B cell (primary cell): ENCODE results near the gene MAPK4. TPM values are rescaled to one million over a fixed set of nuclear protein-coding genes. Genes with fewer than 3 reads are reported as not detected.

ENCODE experiments used
- ATAC-seq: fragments of 200-7000 bp; cut with Tn5 transposase; one replicate; pipeline ENCODE4 v1.10.0; 2021; ENCODE audit warnings: low read depth, mild to moderate bottlenecking, moderate number of reproducible peaks, moderate library complexity
- CTCF ChIA-PET: fragments of 350-600 bp; sonication (Branson Sonifier 250); formaldehyde crosslinking; loops from one replicate; lab custom pipeline; 2021; ENCODE audit warnings: antibody characterized with exemption, inconsistent platforms; lab: Charles Lee
- POLR2A ChIA-PET: fragments of 350-600 bp; sonication (Branson Sonifier 250); formaldehyde crosslinking; loops from one replicate; lab custom pipeline; 2021; ENCODE audit warnings: antibody characterized with exemption; lab: Charles Lee
- DNase-seq: peaks from one replicate; pipeline ENCODE4 v3.0.0; 2013
- H2AFZ ChIP-seq: 2 replicates; pipeline ENCODE4 v1.6.1; 2012; ENCODE audit warnings: mild to moderate bottlenecking, low read depth, low read length; ENCODE audit not compliant: insufficient read depth, poor library complexity, severe bottlenecking
- H3K27ac ChIP-seq, 2 donors: 1 replicate in 1 of 2; 2 replicates in 1 of 2; pipeline ENCODE4 v1.5.1; 2012 to 2013; ENCODE audit warnings: low read length in 2 of 2, mild to moderate bottlenecking in 2 of 2, moderate library complexity in 1 of 2
- H3K27me3 ChIP-seq, 4 experiments: fragments of 200-600 bp in 1 of 4; sonication (generic) in 1 of 4; replicated peaks in 1 of 4; 1 replicate in 2 of 4; 2 replicates in 2 of 4; pipeline versions ENCODE4 v1.6.1 to v1.7.0; 2013 to 2016; ENCODE audit warnings: low read length in 3 of 4, mild to moderate bottlenecking in 2 of 4, mixed read lengths in 1 of 4, moderate library complexity in 1 of 4; ENCODE audit not compliant: insufficient read depth in 4 of 4, control insufficient read depth in 3 of 4; ENCODE audit errors: control extremely low read depth in 1 of 4
- H3K36me3 ChIP-seq, 2 experiments: replicated peaks in 1 of 2; 1 replicate in 1 of 2; 2 replicates in 1 of 2; pipeline versions ENCODE4 v1.6.1 to v1.7.1; 2013; ENCODE audit warnings: low read length in 1 of 2; ENCODE audit not compliant: insufficient read depth in 2 of 2, control insufficient read depth in 1 of 2; ENCODE audit errors: control extremely low read depth in 1 of 2, extremely low read depth in 1 of 2
- H3K4me1 ChIP-seq, 2 donors: fragments of 200-600 bp in 1 of 2; sonication (generic) in 1 of 2; 1 replicate in 1 of 2; 2 replicates in 1 of 2; pipeline versions ENCODE4 v1.5.1 to v1.6.1; 2013 to 2017; ENCODE audit warnings: low read length in 2 of 2; ENCODE audit not compliant: control insufficient read depth in 2 of 2, insufficient read depth in 2 of 2
- H3K4me2 ChIP-seq: replicated peaks from 2 replicates; pipeline ENCODE3; 2012; ENCODE audit warnings: mild to moderate bottlenecking, low read depth, low read length; ENCODE audit not compliant: poor library complexity, severe bottlenecking
- H3K4me3 ChIP-seq, 5 experiments: fragments of 200-600 bp in 1 of 5; sonication (generic) in 1 of 5; 1 replicate in 3 of 5; 2 replicates in 2 of 5; pipeline versions ENCODE4 v1.5.1 to v1.7.0; 2011 to 2016; ENCODE audit warnings: low read length in 4 of 5, mild to moderate bottlenecking in 4 of 5, low read depth in 2 of 5, control low read depth in 1 of 5, moderate library complexity in 1 of 5; ENCODE audit not compliant: insufficient read depth in 1 of 5; ENCODE audit errors: control extremely low read depth in 1 of 5, extremely low read depth in 1 of 5
- H3K79me2 ChIP-seq: fragments of 200-600 bp; sonication (generic); one replicate; pipeline ENCODE4 v1.6.0; 2016; ENCODE audit warnings: low read length; ENCODE audit not compliant: control insufficient read depth, insufficient read depth
- H3K9ac ChIP-seq: fragments of 200-600 bp; sonication (generic); 2 replicates; pipeline ENCODE4 v1.6.1; 2017; ENCODE audit warnings: mild to moderate bottlenecking, low read length, moderate library complexity
- H3K9me3 ChIP-seq, 3 donors: one replicate each; pipeline versions ENCODE4 v1.6.1 to v1.7.1; 2013; ENCODE audit warnings: low read length in 2 of 3; ENCODE audit not compliant: control insufficient read depth in 2 of 3, insufficient read depth in 1 of 3; ENCODE audit errors: control extremely low read depth in 1 of 3
- H4K20me1 ChIP-seq: 2 replicates; pipeline ENCODE4 v1.6.0; 2012; ENCODE audit warnings: mild to moderate bottlenecking, low read length; ENCODE audit not compliant: insufficient read depth, control insufficient read depth, poor library complexity, severe bottlenecking
- H3K27ac Mint-ChIP-seq: one replicate; pipeline ENCODE4 v1.8.0; 2021; ENCODE audit warnings: mixed read lengths
- H3K27me3 Mint-ChIP-seq: one replicate; pipeline ENCODE4 v1.8.0; 2021; ENCODE audit warnings: mixed read lengths
- H3K4me1 Mint-ChIP-seq: one replicate; pipeline ENCODE4 v1.8.0; 2021; ENCODE audit warnings: mixed read lengths
- H3K4me3 Mint-ChIP-seq: one replicate; pipeline ENCODE4 v1.8.0; 2021; ENCODE audit warnings: mixed read lengths
- H3K9me3 Mint-ChIP-seq: one replicate; pipeline ENCODE4 v1.8.0; 2022; ENCODE audit warnings: mixed read lengths; ENCODE audit not compliant: insufficient read depth
- EZH2 ChIP-seq: IDR thresholded peaks from 2 replicates; pipeline ENCODE4 v1.6.1; 2012; ENCODE audit warnings: borderline replicate concordance, low read depth, mild to moderate bottlenecking, moderate library complexity, low read length; ENCODE audit not compliant: insufficient read depth, poor library complexity, severe bottlenecking
- WGBS: methylation state at CpG from one replicate; pipeline ENCODE4 v1.1.5; 2013; ENCODE audit warnings: missing lambda C conversion rate; ENCODE audit not compliant: insufficient coverage; 5-methylcytosine and 5-hydroxymethylcytosine counted together
- intact Hi-C: fragments of 100-400 bp; cut with micrococcal nuclease; formaldehyde crosslinking; loops from one replicate; pipeline ENCODE4 v1.10.0; 2022
- polyA plus RNA-seq: library from polyadenylated mRNA; depleted of rRNA; stranded (reverse); fragments of >200 nt; gene quantifications from 2 replicates; pipeline ENCODE4 v1.2.3, GENCODE V29; 2012
- total RNA-seq, 2 donors: library from RNA; stranded (reverse); fragments of 120-200 nt in 1 of 2; gene quantifications; 1 replicate in 1 of 2; 2 replicates in 1 of 2; pipeline versions ENCODE4 v1.2.3 to v1.2.4, GENCODE V29; 2013 to 2022
- TF ChIP-seq, protein P1 (sequence below): fragments of 200-600 bp; IDR thresholded peaks from one replicate; pipeline ENCODE4 v1.8.0; 2022; ENCODE audit warnings: antibody characterized with exemption, mild to moderate bottlenecking

Gene MAPK4
- total and polyA plus RNA-seq, 2 donors (not counting 1 experiment from before 2014, with no cell fraction given), result not detected

GRCh38 chr18:50662775-50663383 is 103.0 kb downstream of the MAPK4 start:
- Histone ChIP-seq H3K4me1 (no peaks in the 10 kb centered on the region), H3K9ac (no peak overlapping the region), H4K20me1 (no peaks in the 10 kb centered on the region), H3K9me3 (peaks cover 0 to 16% (median 7%) of the 10 kb centered on the region in 3 donors), H3K27ac (no peak overlapping the region), H3K27me3 (no peaks in the 10 kb centered on the region), H3K4me2 (no peak overlapping the region), H3K4me3 (no peak overlapping the region), H2AFZ (no peak overlapping the region), H3K79me2 (no peaks in the 10 kb centered on the region), H3K36me3 (no peaks in the 10 kb centered on the region)
- Mint-ChIP-seq H3K9me3 (peaks cover 4% of the 10 kb centered on the region), H3K4me3 (no peak overlapping the region), H3K27ac (no peak overlapping the region), H3K27me3 (peaks cover 5% of the 10 kb centered on the region), H3K4me1 (no peaks in the 10 kb centered on the region)
- ChIA-PET POLR2A (no interaction called here), CTCF (interaction anchor here (1.2 kb wide), 1 partner anchor 20 kb away, joined by 4 read pairs; no protein-coding TSS in a partner anchor)
- intact Hi-C loops, result no loop called here
- ATAC-seq (no peak), DNase-seq (no peak)
- 78% methylated on average over 10 of the region's 10 CpGs for WGBS
- TF ChIP-seq EZH2, result no peak
- TF ChIP-seq, protein P1, sequence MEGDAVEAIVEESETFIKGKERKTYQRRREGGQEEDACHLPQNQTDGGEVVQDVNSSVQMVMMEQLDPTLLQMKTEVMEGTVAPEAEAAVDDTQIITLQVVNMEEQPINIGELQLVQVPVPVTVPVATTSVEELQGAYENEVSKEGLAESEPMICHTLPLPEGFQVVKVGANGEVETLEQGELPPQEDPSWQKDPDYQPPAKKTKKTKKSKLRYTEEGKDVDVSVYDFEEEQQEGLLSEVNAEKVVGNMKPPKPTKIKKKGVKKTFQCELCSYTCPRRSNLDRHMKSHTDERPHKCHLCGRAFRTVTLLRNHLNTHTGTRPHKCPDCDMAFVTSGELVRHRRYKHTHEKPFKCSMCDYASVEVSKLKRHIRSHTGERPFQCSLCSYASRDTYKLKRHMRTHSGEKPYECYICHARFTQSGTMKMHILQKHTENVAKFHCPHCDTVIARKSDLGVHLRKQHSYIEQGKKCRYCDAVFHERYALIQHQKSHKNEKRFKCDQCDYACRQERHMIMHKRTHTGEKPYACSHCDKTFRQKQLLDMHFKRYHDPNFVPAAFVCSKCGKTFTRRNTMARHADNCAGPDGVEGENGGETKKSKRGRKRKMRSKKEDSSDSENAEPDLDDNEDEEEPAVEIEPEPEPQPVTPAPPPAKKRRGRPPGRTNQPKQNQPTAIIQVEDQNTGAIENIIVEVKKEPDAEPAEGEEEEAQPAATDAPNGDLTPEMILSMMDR, result no peak

DNA sequence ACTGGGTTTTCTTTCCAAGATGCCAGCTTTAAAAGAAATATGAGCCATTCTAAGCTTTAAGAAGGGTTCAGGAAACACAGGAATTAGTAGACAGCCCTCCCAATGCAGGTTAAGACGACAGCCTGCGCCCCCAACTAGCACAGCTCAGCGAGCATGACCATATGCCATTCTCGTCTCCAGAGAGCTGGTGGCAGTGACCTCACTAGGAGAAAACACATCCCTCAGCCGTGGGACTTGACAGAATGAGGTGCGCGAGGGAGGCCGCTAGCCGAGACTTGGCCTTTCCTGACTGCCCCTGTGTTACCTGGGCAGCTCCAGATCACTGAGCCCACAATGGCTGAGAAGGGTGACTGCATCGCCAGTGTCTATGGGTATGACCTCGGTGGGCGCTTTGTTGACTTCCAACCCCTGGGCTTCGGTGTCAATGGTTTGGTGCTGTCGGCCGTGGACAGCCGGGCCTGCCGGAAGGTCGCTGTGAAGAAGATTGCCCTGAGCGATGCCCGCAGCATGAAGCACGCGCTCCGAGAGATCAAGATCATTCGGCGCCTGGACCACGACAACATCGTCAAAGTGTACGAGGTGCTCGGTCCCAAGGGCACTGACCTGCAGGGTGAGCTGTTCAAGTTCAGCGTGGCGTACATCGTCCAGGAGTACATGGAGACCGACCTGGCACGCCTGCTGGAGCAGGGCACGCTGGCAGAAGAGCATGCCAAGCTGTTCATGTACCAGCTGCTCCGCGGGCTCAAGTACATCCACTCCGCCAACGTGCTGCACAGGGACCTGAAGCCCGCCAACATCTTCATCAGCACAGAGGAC is 103.9 kb downstream of the MAPK4 start:
- ATAC-seq, result no peak
- H3K27ac Mint-ChIP-seq, result no peak overlapping the region
- TF ChIP-seq EZH2, result no peak
- TF ChIP-seq, protein P1, result no peak

More for the DNA sequence above, 103.9 kb downstream of the MAPK4 start:
- Histone ChIP-seq H3K36me3 (no peaks in the 10 kb centered on the region), H3K4me2 (no peak overlapping the region), H2AFZ (no peak overlapping the region), H4K20me1 (no peaks in the 10 kb centered on the region), H3K4me1 (no peaks in the 10 kb centered on the region), H3K9me3 (peaks cover 0 to 19% (median 7%) of the 10 kb centered on the region in 3 donors), H3K27ac (no peak overlapping the region), H3K4me3 (no peak overlapping the region), H3K27me3 (no peaks in the 10 kb centered on the region), H3K79me2 (no peaks in the 10 kb centered on the region), H3K9ac (no peak overlapping the region)
- no peak for DNase-seq
- CTCF ChIA-PET, result interaction anchor here (1.2 kb wide), 1 partner anchor 19 kb away, joined by 4 read pairs; no protein-coding TSS in a partner anchor
- Mint-ChIP-seq H3K27me3 (peaks cover 6% of the 10 kb centered on the region), H3K9me3 (peaks cover 4% of the 10 kb centered on the region), H3K4me1 (no peaks in the 10 kb centered on the region), H3K4me3 (no peak overlapping the region)
- 92% methylated on average over 39 of the region's 40 CpGs for WGBS
- intact Hi-C loops, result no loop called here
- POLR2A ChIA-PET, result no interaction called here
